ENCODE data around the gene HERC6. TPM values are rescaled to one million over a fixed set of nuclear protein-coding genes. Genes with fewer than 3 reads are reported as not detected.
A peak's percentile ranks its signal among the peaks of the same experiment; 100 is the strongest.
"Not testable (repeated sequence)": the region's sequence is repeated elsewhere in the genome, so short reads cannot be mapped to it uniquely, and the experiment has no call there.

HERC6 gene
- polyA plus RNA-seq (2013, experiment 1 of 2; ENCODE audit: insufficient read length): 0.30 TPM
- polyA plus RNA-seq (2013, experiment 2 of 2; ENCODE audit: insufficient read length): 0.26 TPM

- peak; percentile 66 for DNase-seq
Measured at GRCh38 chr4:88378691-88379559, at the start of gene HERC6. TSS of gene HERC6 (plus strand) at chr4:88378852. CDS start at chr4:88378922, 70 bp downstream.

- no peak for DNase-seq
Measured at GRCh38 chr4:88333741-88334405, 44.8 kb upstream of the HERC6 start.

- no peak for DNase-seq
Measured at GRCh38 chr4:88335092-88335665, 43.5 kb upstream of the HERC6 start.

GRCh38 chr4:88341227-88342192 lies 37.1 kb upstream of the HERC6 start:
- DNase-seq: peak; percentile 89

- DNase-seq: not testable (repeated sequence)
Measured at GRCh38 chr4:88346902-88347301, 31.8 kb upstream of the HERC6 start.

- not testable (repeated sequence) for DNase-seq
Measured at GRCh38 chr4:88348761-88349160, 29.9 kb upstream of the HERC6 start.

GRCh38 chr4:88350786-88351185 lies 27.9 kb upstream of the HERC6 start:
- no peak for DNase-seq

- peak; percentile 67 for DNase-seq
Measured at GRCh38 chr4:88352062-88352740, 26.5 kb upstream of the HERC6 start.

GRCh38 chr4:88353324-88353723 lies 25.3 kb upstream of the HERC6 start:
- no peak for DNase-seq

- no peak for DNase-seq
Measured at GRCh38 chr4:88356771-88357170, 21.9 kb upstream of the HERC6 start.

GRCh38 chr4:88357262-88357661 lies 21.4 kb upstream of the HERC6 start:
- DNase-seq: no peak

GRCh38 chr4:88359558-88359957 lies 19.1 kb upstream of the HERC6 start:
- DNase-seq: no peak

GRCh38 chr4:88360256-88360655 lies 18.4 kb upstream of the HERC6 start:
- no peak for DNase-seq

- DNase-seq: no peak
Measured at GRCh38 chr4:88360791-88361190, 17.9 kb upstream of the HERC6 start.

- not testable (repeated sequence) for DNase-seq
Measured at GRCh38 chr4:88361217-88361773, 17.4 kb upstream of the HERC6 start.

- DNase-seq: no peak
Measured at GRCh38 chr4:88366460-88366859, 12.2 kb upstream of the HERC6 start.

- no peak for DNase-seq
Measured at GRCh38 chr4:88367826-88368225, 10.8 kb upstream of the HERC6 start.

- DNase-seq: peak; percentile 42
Measured at GRCh38 chr4:88369180-88369812, 9.4 kb upstream of the HERC6 start.

GRCh38 chr4:88381123-88381522 lies 2.5 kb downstream of the HERC6 start:
- DNase-seq: no peak

GRCh38 chr4:88382621-88383020 lies 4.0 kb downstream of the HERC6 start:
- DNase-seq: no peak

GRCh38 chr4:88390128-88390527 lies 11.5 kb downstream of the HERC6 start:
- no peak for DNase-seq
